Tibial nerve (tissue), 4 donors: Measurements from ENCODE around the gene SREK1IP1. TPM values are rescaled to one million over a fixed set of nuclear protein-coding genes. Genes with fewer than 3 reads are reported as not detected.

Experiments used
- DNase-seq, 2 donors: peaks; one replicate each; pipeline ENCODE4 v3.0.0-alpha.2; 2019; ENCODE audit warnings: low spot score in 2 of 2
- H3K27ac ChIP-seq, 4 donors: fragments of 200-600 bp; sonication (generic) in 3 of 4; one replicate each; pipeline ENCODE4 v1.5.1; 2017 to 2019; ENCODE audit warnings: mild to moderate bottlenecking in 1 of 4
- H3K27me3 ChIP-seq, 2 donors: fragments of 200-600 bp; sonication (generic) in 1 of 2; one replicate each; pipeline versions ENCODE4 v1.5.1 to v1.6.0; 2017 to 2019
- H3K36me3 ChIP-seq, 3 donors: fragments of 200-600 bp; sonication (generic); one replicate each; pipeline ENCODE4 v1.5.1; 2018 to 2019
- H3K4me1 ChIP-seq, 4 donors: fragments of 200-600 bp; sonication (generic) in 3 of 4; one replicate each; pipeline ENCODE4 v1.5.1; 2017 to 2019
- H3K4me3 ChIP-seq, 4 donors: fragments of 200-600 bp; sonication (generic) in 3 of 4; one replicate each; pipeline ENCODE4 v1.5.1; 2017 to 2019; ENCODE audit warnings: mild to moderate bottlenecking in 1 of 4, moderate library complexity in 1 of 4
- H3K9me3 ChIP-seq, 4 donors: fragments of 200-600 bp; sonication (generic) in 3 of 4; one replicate each; pipeline ENCODE4 v1.5.1; 2017 to 2019
- EP300 ChIP-seq, 2 donors: sonication (generic); formaldehyde crosslinking; IDR thresholded peaks; one replicate each; pipeline ENCODE4 v1.6.1; 2017; ENCODE audit warnings: antibody characterized with exemption in 2 of 2, mild to moderate bottlenecking in 1 of 2
- POLR2A ChIP-seq, 2 donors: fragments of 450-650 bp; IDR thresholded peaks; one replicate each; pipeline ENCODE4 v1.6.1; 2017; ENCODE audit warnings: antibody characterized with exemption in 2 of 2, mild to moderate bottlenecking in 2 of 2, moderate library complexity in 2 of 2
- WGBS, 2 donors: methylation state at CpG; one replicate each; pipeline ENCODE4 v1.1.5; 2018; 5-methylcytosine and 5-hydroxymethylcytosine counted together
- total RNA-seq, 4 donors: library from RNA; depleted of rRNA; stranded (reverse); fragments of >200 nt; gene quantifications; one replicate each; pipeline ENCODE4 v1.1.0, GENCODE V29; 2016
- TF ChIP-seq, protein P1 (sequence below), 5 experiments: fragments of 200-600 bp in 3 of 5; fragments of 450-650 bp in 2 of 5; sonication (generic) in 3 of 5; IDR thresholded peaks; one replicate each; pipeline ENCODE4 v1.5.1; 2016 to 2019; ENCODE audit warnings: antibody characterized with exemption in 5 of 5, mild to moderate bottlenecking in 3 of 5, moderate library complexity in 2 of 5

Gene SREK1IP1
- total RNA-seq = 10 to 100 TPM in 2 of 4 donors, 1 to 10 TPM in 2; 7.5 to 11.6 (median 10.2) TPM

GRCh38 chr5:64768358-64769312 is at the start of gene SREK1IP1, which contains the start of gene CWC27:
TSS of gene SREK1IP1 (minus strand) at chr5:64768691. CDS start at chr5:64768517, 174 bp downstream.
TSS of gene CWC27 (plus strand) at chr5:64768930. CDS start at chr5:64769147, 217 bp downstream.
- H3K9me3 ChIP-seq = no peaks in the 10 kb centered on the region
- peak; percentile 30 to 95 for TF ChIP-seq EP300 (IDR thresholded peaks at IDR 0.05)
- peak; percentile 13 to 35 for TF ChIP-seq POLR2A (IDR thresholded peaks at IDR 0.05)
- TF ChIP-seq, protein P1, sequence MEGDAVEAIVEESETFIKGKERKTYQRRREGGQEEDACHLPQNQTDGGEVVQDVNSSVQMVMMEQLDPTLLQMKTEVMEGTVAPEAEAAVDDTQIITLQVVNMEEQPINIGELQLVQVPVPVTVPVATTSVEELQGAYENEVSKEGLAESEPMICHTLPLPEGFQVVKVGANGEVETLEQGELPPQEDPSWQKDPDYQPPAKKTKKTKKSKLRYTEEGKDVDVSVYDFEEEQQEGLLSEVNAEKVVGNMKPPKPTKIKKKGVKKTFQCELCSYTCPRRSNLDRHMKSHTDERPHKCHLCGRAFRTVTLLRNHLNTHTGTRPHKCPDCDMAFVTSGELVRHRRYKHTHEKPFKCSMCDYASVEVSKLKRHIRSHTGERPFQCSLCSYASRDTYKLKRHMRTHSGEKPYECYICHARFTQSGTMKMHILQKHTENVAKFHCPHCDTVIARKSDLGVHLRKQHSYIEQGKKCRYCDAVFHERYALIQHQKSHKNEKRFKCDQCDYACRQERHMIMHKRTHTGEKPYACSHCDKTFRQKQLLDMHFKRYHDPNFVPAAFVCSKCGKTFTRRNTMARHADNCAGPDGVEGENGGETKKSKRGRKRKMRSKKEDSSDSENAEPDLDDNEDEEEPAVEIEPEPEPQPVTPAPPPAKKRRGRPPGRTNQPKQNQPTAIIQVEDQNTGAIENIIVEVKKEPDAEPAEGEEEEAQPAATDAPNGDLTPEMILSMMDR (IDR thresholded peaks at IDR 0.05) = peak in 1 of 5 experiments; percentile 51
- peaks cover 0 to 7% (median 0%) of the 10 kb centered on the region in 3 donors for H3K36me3 ChIP-seq
- H3K4me1 ChIP-seq = peaks cover 0 to 72% (median 23%) of the 10 kb centered on the region in 4 donors
- H3K27ac ChIP-seq = peak within 1 kb of the TSS; percentile 78 to 89 (median 87)
- no peaks in the 10 kb centered on the region for H3K27me3 ChIP-seq
- peak within 1 kb of the TSS; percentile 70 to 89 (median 78) for H3K4me3 ChIP-seq
- 0% methylated on average over 42 to 48 of the region's 48 CpGs for WGBS, 2 donors
- peak; percentile 27 to 74 for DNase-seq

- no peak overlapping the region for H3K27ac ChIP-seq
- H3K4me3 ChIP-seq = no peak overlapping the region
- H3K27me3 ChIP-seq = no peaks in the 10 kb centered on the region
- H3K9me3 ChIP-seq = no peaks in the 10 kb centered on the region
- H3K4me1 ChIP-seq = no peaks in the 10 kb centered on the region
- no peak for DNase-seq
- TF ChIP-seq, protein P1 (IDR thresholded peaks at IDR 0.05) = no peak
- TF ChIP-seq POLR2A (IDR thresholded peaks at IDR 0.05) (no peak), EP300 (IDR thresholded peaks at IDR 0.05) (no peak)
- H3K36me3 ChIP-seq = peaks cover 0 to 3% (median 0%) of the 10 kb centered on the region in 3 donors
- WGBS, 2 donors = 50 to 58% methylated on average over 3 of the region's 3 CpGs
Observed at GRCh38 chr5:64818245-64818644, 49.8 kb upstream of the SREK1IP1 start.

DNA sequence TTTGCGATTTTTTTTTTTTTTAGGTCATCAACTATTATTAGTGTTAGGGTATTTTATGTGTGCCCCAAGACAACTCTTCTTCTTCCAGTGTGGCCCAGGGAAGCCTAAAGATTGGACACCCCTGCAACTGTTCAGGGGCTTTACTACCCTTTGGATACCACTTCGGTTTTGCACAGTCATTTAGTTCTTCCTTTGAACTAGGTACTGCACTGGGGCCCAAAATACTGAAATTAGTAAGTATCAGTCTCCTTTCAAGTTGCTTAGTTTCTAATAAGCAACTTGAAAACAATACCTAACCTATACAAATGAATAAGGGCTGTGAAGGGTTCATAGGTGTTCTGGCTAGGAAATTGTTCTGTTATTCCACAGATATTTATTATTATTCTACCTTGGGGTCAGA is 45.6 kb upstream of the SREK1IP1 start:
- Histone ChIP-seq H3K36me3 (peaks cover 0 to 15% (median 0%) of the 10 kb centered on the region in 3 donors), H3K27me3 (no peaks in the 10 kb centered on the region), H3K4me3 (no peak overlapping the region), H3K27ac (no peak overlapping the region), H3K9me3 (no peaks in the 10 kb centered on the region), H3K4me1 (no peaks in the 10 kb centered on the region)
- no peak for TF ChIP-seq POLR2A (IDR thresholded peaks at IDR 0.05)
- no peak for TF ChIP-seq EP300 (IDR thresholded peaks at IDR 0.05)
- TF ChIP-seq, protein P1 (IDR thresholded peaks at IDR 0.05) = no peak
- WGBS, 2 donors = 76 to 84% methylated on average over 2 of the region's 2 CpGs
- DNase-seq = no peak

DNA sequence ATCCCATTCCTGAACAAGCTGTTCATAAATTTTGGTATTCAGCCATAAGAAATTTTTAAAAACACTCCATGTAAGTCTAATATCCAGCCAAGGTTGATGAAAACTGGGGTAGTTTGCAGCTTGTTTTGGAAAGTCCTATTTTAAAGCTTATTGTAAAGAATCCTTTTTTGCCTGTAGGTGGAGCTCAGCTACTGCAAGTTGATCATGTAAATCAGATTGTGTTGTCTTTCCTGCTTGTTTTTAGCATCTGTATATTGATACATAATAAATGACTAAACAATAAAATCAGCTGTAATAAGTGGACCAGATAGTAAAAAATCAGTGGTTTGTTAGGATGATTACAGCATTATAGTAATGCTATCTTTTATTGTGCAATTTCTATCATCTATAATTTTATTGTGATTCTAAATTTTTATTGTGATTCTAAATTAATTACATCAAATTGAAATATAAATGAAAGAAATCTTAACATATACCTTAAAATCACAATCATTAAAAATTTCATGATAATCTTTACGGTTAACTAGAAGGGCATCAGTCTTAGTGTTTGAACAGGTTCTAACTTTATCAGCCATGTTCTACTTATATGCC is 42.7 kb upstream of the SREK1IP1 start:
- H3K27me3 ChIP-seq = no peaks in the 10 kb centered on the region
- 84 to 88% methylated on average over 1 of the region's 1 CpG for WGBS, 2 donors
- no peak for TF ChIP-seq EP300 (IDR thresholded peaks at IDR 0.05)
- TF ChIP-seq, protein P1 (IDR thresholded peaks at IDR 0.05) = peak; percentile 38 to 62 (median 50)
- no peak for TF ChIP-seq POLR2A (IDR thresholded peaks at IDR 0.05)
- peaks cover 0 to 42% (median 0%) of the 10 kb centered on the region in 3 donors for H3K36me3 ChIP-seq
- no peak overlapping the region for H3K27ac ChIP-seq
- no peak for DNase-seq
- H3K9me3 ChIP-seq = no peaks in the 10 kb centered on the region
- H3K4me3 ChIP-seq = no peak overlapping the region
- no peaks in the 10 kb centered on the region for H3K4me1 ChIP-seq
